NB4 (cell line): ENCODE measurements around the gene MT4.

Experiments
- DNase-seq: peaks from one replicate; pipeline ENCODE4 v3.0.0; 2010; ENCODE audit warnings: low read depth
- H3K4me3 ChIP-seq: one replicate; pipeline ENCODE4 v1.5.1; 2011; ENCODE audit warnings: mild to moderate bottlenecking, low read depth, low read length, moderate library complexity
- MAX ChIP-seq: IDR thresholded peaks from 2 replicates; pipeline ENCODE4 v1.6.1; 2011; ENCODE audit warnings: low read depth, low read length
- MYC ChIP-seq: IDR thresholded peaks from 2 replicates; pipeline ENCODE4 v1.6.1; 2011; ENCODE audit warnings: low read depth, low read length
- POLR2A ChIP-seq: IDR thresholded peaks from 2 replicates; pipeline ENCODE4 v1.6.1; 2011; ENCODE audit warnings: mild to moderate bottlenecking; ENCODE audit not compliant: insufficient read length; ENCODE audit errors: extremely low read depth
- TF ChIP-seq, protein P1 (sequence below): IDR thresholded peaks from one replicate; pipeline ENCODE4 v1.5.1; 2012; ENCODE audit warnings: low read depth, low read length

MT4 gene

GRCh38 chr16:56591377-56592060, 26.6 kb downstream of the MT4 start:
- peak; percentile 85 for DNase-seq
- TF ChIP-seq MYC: peak; percentile 62; the same call in 1 of the 2 replicates
- no peak for TF ChIP-seq POLR2A
- peak; percentile 81 for TF ChIP-seq MAX
- H3K4me3 ChIP-seq: no peak overlapping the region

- H3K4me3 ChIP-seq: no peak overlapping the region
- DNase-seq: no peak
- TF ChIP-seq MAX: no peak
- TF ChIP-seq POLR2A: no peak
- TF ChIP-seq, protein P1, sequence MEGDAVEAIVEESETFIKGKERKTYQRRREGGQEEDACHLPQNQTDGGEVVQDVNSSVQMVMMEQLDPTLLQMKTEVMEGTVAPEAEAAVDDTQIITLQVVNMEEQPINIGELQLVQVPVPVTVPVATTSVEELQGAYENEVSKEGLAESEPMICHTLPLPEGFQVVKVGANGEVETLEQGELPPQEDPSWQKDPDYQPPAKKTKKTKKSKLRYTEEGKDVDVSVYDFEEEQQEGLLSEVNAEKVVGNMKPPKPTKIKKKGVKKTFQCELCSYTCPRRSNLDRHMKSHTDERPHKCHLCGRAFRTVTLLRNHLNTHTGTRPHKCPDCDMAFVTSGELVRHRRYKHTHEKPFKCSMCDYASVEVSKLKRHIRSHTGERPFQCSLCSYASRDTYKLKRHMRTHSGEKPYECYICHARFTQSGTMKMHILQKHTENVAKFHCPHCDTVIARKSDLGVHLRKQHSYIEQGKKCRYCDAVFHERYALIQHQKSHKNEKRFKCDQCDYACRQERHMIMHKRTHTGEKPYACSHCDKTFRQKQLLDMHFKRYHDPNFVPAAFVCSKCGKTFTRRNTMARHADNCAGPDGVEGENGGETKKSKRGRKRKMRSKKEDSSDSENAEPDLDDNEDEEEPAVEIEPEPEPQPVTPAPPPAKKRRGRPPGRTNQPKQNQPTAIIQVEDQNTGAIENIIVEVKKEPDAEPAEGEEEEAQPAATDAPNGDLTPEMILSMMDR: no peak
- TF ChIP-seq MYC: no peak
Observed at GRCh38 chr16:56593573-56594291, 28.9 kb downstream of the MT4 start.

GRCh38 chr16:56594292-56594619, 29.4 kb downstream of the MT4 start:
- DNase-seq: no peak
- TF ChIP-seq MAX: no peak
- TF ChIP-seq, protein P1: no peak
- TF ChIP-seq POLR2A: no peak
- TF ChIP-seq MYC: no peak
- H3K4me3 ChIP-seq: no peak overlapping the region

DNA sequence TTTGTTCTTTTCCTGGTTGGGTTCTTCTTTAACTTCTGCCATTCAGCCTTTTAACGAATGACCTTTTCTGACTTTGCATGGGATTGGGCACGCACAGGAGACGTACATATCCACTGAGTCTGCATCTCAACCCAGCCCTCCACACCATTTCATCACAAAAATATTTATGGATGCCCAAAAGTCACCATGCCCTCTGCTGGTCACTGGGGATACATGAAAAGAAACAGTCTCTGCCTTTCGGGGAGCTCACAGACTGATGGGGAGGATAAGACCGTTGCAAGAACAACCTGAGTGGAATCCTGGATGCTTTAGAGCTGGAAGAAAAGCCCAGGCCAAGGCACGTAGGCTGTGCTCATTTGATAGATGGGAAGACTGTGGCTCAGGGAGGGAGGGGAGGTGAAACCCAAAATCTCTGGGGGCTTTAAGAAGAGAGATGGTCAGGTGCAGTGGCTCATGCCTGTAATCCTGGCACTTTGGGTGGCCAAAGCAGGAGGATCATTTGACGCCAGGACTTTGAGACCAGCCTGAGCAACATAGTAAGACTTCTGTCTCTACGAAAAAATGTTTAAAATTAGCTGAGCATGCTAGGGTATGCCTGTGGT, 35.6 kb downstream of the MT4 start:
- TF ChIP-seq, protein P1: peak; percentile 79
- no peak for TF ChIP-seq MAX
- no peak overlapping the region for H3K4me3 ChIP-seq
- DNase-seq: peak; percentile 68

GRCh38 chr16:56601325-56601724, 36.5 kb downstream of the MT4 start:
- no peak overlapping the region for H3K4me3 ChIP-seq
- DNase-seq: no peak
- TF ChIP-seq MYC (no peak), MAX (no peak), POLR2A (no peak)
- TF ChIP-seq, protein P1: no peak

GRCh38 chr16:56603589-56603988, 38.7 kb downstream of the MT4 start:
- DNase-seq: peak; percentile 64

More at GRCh38 chr16:56603589-56603988, 38.7 kb downstream of the MT4 start:
- H3K4me3 ChIP-seq: no peak overlapping the region
- TF ChIP-seq MAX (no peak), MYC (no peak), POLR2A (no peak)
- TF ChIP-seq, protein P1: peak; percentile 32
